GM10248 (cell line): ENCODE measurements around the gene MET.
"Not testable (repeated sequence)": the region's sequence is repeated elsewhere in the genome, so short reads cannot be mapped to it uniquely, and the experiment has no call there.

Experiments
- CTCF ChIA-PET: fragments of 300-600 bp; sonication (Branson Sonifier 250); formaldehyde crosslinking; extraction: SDS; loops from one replicate; lab custom pipeline; 2021; ENCODE audit warnings: antibody characterized with exemption; lab: Yijun Ruan, JAX
- POLR2A ChIA-PET: fragments of 350-650 bp; sonication (Branson Sonifier 250); formaldehyde crosslinking; extraction: SDS; loops from one replicate; lab custom pipeline; 2020; ENCODE audit warnings: antibody characterized with exemption; lab: Yijun Ruan, JAX
- DNase-seq: peaks from one replicate; pipeline ENCODE4 v3.0.0; 2012; ENCODE audit errors: extremely low spot score
- TF ChIP-seq, protein P1 (sequence below): IDR thresholded peaks from 2 replicates; pipeline ENCODE4 v1.5.1; 2012; ENCODE audit warnings: mild to moderate bottlenecking, low read depth; ENCODE audit errors: extremely low read depth, missing control alignments, control extremely low read depth

Gene MET

DNA sequence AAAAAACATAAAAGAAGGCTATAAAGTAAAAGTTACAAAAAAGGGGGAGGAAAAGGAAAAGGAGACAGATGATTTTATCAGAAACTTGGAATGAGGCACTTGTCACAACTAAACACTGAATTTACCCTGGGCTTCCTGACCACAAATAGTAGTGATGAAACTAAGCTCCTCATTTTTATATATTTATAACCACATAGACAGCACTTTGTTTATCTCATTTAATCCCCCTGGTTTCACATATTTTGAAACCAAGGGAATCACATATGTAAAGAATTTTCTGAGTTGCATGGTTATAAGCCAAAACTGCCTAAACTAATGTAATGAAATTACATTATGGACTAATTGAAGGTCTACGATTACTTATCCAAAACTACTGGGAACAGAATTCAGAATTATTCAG is 39.6 kb upstream of the MET start:
- ChIA-PET CTCF (interaction anchor here (1.1 to 3.9 kb wide), 8 partner anchors 9 to 43 kb away, joined by 3 to 18 read pairs (median 4); no protein-coding TSS in a partner anchor), POLR2A (no interaction called here)
- TF ChIP-seq, protein P1, sequence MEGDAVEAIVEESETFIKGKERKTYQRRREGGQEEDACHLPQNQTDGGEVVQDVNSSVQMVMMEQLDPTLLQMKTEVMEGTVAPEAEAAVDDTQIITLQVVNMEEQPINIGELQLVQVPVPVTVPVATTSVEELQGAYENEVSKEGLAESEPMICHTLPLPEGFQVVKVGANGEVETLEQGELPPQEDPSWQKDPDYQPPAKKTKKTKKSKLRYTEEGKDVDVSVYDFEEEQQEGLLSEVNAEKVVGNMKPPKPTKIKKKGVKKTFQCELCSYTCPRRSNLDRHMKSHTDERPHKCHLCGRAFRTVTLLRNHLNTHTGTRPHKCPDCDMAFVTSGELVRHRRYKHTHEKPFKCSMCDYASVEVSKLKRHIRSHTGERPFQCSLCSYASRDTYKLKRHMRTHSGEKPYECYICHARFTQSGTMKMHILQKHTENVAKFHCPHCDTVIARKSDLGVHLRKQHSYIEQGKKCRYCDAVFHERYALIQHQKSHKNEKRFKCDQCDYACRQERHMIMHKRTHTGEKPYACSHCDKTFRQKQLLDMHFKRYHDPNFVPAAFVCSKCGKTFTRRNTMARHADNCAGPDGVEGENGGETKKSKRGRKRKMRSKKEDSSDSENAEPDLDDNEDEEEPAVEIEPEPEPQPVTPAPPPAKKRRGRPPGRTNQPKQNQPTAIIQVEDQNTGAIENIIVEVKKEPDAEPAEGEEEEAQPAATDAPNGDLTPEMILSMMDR: no peak
- DNase-seq: no peak

DNA sequence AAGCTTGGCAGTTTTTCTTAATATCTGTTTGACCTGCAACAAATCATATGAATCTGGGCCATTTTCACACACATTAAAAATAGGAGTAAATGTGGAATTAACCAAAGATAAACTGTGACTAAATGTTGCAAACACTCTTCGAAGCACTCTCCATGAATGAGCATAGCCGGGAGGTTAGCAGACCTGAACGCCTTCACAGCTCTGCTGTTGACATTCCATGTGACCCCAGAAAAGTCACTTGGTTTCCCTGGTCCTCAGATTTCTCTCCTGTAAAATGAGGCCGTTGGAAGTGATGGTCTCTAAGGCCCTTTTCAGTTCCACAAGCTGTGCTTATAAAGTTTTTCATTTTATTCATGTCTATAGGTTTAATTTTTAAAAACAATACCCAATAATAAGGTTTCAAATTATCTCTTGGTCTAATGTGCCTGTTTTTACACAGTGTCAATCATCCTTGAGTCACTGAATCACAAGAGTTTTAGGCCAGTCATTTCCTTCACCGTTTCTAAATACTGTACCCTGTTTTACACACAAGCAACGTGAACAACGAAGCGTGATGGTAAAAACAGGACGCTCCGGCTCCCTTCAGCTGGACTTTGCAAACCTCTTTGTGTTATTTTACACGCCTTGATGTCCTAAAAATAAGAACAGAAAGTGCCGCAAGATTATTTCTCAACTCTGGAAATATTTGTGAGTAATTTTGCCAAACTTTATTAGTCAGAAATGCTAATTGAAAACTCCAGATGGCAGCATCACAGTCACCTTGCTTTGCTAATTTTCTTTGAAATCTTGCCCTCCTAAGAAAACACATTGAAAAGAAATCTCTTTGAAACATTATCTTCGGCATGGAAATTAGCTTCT is 38.6 kb upstream of the MET start:
- peak; percentile 16 for DNase-seq
- CTCF ChIA-PET: interaction anchor here (1.1 to 3.9 kb wide), 6 partner anchors 8 to 42 kb away, joined by 3 to 18 read pairs (median 4); no protein-coding TSS in a partner anchor
- POLR2A ChIA-PET: no interaction called here
- TF ChIP-seq, protein P1: no peak

DNA sequence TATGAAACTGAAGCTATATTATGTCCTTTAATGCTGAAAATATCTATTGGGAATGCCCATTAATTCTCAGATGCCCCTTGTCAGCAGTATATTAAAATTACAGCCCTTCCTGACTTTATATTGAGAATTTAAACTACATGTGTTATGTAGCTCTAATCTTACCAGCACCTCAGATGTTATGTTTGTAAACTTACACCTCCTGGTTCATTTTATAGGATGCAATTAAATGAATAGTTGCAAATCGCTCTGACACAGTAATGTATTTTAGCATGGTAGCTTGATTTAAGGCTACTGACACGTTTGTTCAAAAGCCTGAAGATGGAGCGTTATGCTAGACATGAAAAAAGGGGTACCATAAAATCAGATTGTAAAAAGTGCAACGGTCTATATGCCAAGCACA is 35.0 kb upstream of the MET start:
- ChIA-PET POLR2A (no interaction called here), CTCF (interaction anchor here (1.0 to 1.4 kb wide), 5 partner anchors 12 to 48 kb away, joined by 3 to 4 read pairs (median 4); no protein-coding TSS in a partner anchor)
- DNase-seq: no peak
- TF ChIP-seq, protein P1: no peak

GRCh38 chr7:116638592-116638991 is 33.4 kb upstream of the MET start:
- DNase-seq, POLR2A ChIA-PET, CTCF ChIA-PET: not testable (repeated sequence)

- CTCF ChIA-PET: interaction anchor here (0.9 to 1.5 kb wide), 3 partner anchors 9 to 11 kb away, joined by 3 to 6 read pairs (median 5); no protein-coding TSS in a partner anchor
- DNase-seq: no peak
- POLR2A ChIA-PET: no interaction called here
- TF ChIP-seq, protein P1: no peak
Observed at GRCh38 chr7:116641551-116642153, 30.3 kb upstream of the MET start.

DNA sequence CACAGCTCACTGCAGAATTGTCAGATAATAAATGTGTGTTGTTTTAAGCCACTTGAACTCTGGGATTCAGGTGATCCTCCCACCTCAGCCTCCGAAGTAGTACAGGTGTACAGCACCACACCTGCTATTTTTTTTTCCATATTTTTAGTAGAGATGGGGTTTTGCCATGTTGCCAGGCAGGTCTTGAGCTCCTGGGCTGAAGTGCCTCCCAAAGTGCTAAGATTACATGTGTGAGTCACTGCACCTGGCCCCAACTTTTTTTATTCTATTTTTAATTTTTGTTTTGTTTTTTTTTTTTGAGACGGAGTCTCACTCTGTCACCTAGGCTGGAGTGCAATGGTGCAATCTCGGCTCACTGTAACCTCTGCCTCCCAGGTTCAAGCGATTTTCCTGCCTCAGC is 28.8 kb upstream of the MET start:
- CTCF ChIA-PET: interaction anchor here (1.5 kb wide), 1 partner anchor 11 kb away, joined by 6 read pairs; no protein-coding TSS in a partner anchor
- POLR2A ChIA-PET, DNase-seq: not testable (repeated sequence)

- ChIA-PET POLR2A (no interaction called here), CTCF (interaction anchor here (1.1 kb wide), 1 partner anchor 11 kb away, joined by 5 read pairs; no protein-coding TSS in a partner anchor)
- no peak for DNase-seq
- TF ChIP-seq, protein P1: no peak
Observed at GRCh38 chr7:116644628-116645027, 27.4 kb upstream of the MET start.
